ENCODE measurements around the gene ZHX3.

- no peak for TF ChIP-seq CTCF (IDR thresholded peaks at IDR 0.05)
- no peak for TF ChIP-seq POLR2A (IDR thresholded peaks at IDR 0.05)
These were observed 139.9 kb downstream of the ZHX3 start for GRCh38 chr20:41177636-41178035.

Data from heart left ventricle (tissue), 13 donors.